GM21619 (cell line): ENCODE measurements around the gene CFAP61.
A peak's percentile ranks its signal among the peaks of the same experiment; 100 is the strongest.
"Not testable (repeated sequence)": the region's sequence is repeated elsewhere in the genome, so short reads cannot be mapped to it uniquely, and the experiment has no call there.

Source experiments
- ATAC-seq: cut with Tn5 transposase; IDR thresholded peaks from one replicate; pipeline ENCODE4 v1.9.1; 2021; ENCODE audit not compliant: unreplicated experiment

CFAP61 gene

DNA sequence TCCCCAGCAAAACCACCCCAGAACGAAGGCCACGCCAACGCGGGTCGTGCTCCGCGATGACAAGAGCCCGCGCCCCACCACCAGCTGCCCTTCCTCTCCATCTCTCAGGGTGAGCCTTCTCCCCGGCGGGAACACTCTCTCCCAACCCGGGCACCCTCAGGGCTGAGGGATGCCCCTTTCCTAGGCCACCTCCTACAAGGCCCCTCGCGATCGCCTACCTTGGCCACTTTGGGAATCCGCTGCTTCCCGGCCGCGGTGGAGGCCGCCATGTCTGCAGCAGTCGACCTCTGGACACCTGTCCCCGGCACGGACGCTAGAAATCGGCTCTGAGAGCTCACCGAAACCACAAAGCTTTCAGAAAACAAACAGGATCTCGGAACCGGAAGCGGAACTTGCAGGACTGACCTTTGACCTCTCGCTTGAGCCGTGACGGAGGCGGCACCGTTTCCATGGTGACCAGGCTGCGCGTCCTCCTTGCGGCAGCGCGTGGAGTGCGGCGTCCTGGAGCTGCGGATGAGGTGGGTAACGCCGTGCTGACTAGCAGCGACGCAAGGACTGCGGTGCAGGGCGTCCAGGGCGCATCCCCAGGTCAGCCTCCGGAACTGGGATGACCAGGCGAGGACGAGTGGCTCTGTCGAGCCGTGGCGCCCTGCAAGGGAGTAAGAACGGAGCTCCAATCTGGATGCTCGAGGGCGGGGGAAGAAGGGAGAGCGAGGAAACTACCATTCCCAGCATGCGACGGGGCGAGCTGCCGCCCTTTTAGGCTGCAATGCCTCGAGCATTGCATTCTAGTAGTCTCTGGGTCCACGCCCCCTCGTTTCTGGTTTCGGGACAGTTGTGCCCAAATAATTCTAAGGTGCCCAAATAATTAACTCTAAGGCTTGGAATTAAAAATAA is at the start of gene CFAP61, which contains the start of gene CRNKL1:
CFAP61 (plus strand) TSS at position 459 of the 897 bp plus-strand sequence. CDS start 4,122 bp downstream, outside the sequence.
CRNKL1 (minus strand) TSS at position 393 of the 897 bp plus-strand sequence; CDS start at position 269, 124 bp downstream.
- ATAC-seq: peak; percentile 92

DNA sequence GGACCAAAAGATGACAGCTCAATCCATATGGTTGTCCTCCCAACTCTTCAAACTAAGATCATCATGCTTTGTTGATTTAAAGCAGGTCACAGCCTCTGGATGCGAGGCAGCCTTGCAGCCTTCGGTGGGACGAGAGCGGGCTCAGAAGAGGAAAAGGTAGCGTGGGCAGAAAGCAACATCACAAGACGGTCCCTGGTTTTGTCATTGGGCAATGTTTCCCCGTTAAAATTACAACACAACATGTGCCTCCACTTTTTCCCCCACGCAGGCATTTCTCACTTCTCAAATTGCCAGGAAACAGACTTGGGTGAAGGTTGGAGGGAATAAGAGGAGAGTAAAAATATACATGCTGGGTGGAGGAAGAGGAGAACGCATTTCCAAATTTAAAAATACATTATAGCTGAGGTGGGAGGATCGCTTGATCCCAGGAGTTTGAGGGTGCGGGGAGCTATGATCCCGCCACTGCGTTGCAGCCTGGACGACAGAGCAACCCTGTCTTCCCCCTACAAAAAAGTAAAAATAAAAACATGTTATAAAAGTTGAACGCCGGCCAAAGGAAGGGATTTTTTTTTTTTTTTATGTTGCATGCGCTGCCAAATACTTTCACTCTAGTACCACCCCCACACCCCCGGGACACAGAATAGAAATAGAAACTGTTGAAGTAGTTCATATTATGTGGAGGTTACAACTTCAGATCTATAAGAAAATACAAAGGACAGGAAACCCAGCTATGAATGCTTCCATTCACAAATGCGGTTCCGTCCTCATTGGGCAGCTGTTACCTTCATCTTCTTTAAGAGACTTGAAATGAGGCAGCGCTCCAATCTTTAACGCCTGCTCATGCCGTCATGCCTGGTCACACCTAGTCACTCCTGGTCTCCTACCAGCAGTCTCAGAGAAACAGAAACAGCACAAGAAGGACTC is 49.0 kb upstream of the CFAP61 start:
- ATAC-seq: peak; percentile 56

GRCh38 chr20:20003955-20004322 is 48.4 kb upstream of the CFAP61 start:
- ATAC-seq: not testable (repeated sequence)

- ATAC-seq: no peak
These were observed 47.0 kb upstream of the CFAP61 start for GRCh38 chr20:20005342-20005741.

DNA sequence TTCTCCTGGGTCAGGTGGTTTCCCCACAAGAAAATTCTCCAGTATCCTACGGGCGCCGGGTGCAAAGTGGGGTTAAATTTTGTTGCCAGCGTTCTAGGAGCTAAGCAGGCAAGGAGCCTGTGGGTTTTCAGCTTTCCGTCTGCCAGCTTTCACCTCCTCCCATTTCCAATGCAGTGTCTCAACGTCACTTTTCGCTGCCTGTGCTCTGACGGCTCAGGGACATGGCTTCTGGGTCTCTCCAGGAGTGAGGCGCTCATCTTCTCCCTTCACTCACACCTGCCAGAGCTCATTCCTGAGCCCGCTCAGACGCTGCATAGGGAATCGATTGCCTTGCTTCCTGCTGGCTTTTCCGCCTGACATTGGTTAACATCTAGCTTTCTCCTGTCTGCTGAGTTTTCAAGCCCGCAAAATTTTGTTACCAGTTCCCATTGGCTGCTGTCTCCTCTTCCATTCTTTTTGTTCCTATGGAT is 42.5 kb upstream of the CFAP61 start:
- ATAC-seq: no peak

- ATAC-seq: no peak
These were observed 41.5 kb upstream of the CFAP61 start for GRCh38 chr20:20010639-20011500.

- ATAC-seq: no peak
These were observed 39.8 kb upstream of the CFAP61 start for GRCh38 chr20:20012541-20012940.

DNA sequence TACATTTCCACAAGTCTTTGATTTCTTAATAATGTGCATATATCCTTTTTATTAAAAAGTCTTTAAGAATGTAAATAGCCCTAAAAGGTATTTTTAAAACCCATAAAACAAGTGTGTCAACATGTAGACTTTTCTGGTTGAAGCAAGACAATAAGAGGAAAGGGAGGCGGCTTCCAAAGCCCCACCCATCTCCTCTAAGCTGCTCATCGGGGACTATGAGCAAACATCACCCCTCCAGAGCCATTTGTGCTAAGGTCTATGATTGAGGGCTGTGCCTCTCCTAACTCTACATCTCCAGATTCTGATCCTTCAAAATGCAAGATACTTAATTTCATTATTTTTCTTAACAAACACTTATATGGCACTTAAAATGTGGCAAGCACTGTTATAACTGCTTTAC is 37.7 kb upstream of the CFAP61 start:
- ATAC-seq: no peak

GRCh38 chr20:20017001-20017843 is 35.1 kb upstream of the CFAP61 start, which contains the start of gene NAA20:
Gene NAA20, plus strand, starts transcription at chr20:20017362. Its CDS starts 35 bp downstream, at chr20:20017397.
- peak; percentile 99 for ATAC-seq

DNA sequence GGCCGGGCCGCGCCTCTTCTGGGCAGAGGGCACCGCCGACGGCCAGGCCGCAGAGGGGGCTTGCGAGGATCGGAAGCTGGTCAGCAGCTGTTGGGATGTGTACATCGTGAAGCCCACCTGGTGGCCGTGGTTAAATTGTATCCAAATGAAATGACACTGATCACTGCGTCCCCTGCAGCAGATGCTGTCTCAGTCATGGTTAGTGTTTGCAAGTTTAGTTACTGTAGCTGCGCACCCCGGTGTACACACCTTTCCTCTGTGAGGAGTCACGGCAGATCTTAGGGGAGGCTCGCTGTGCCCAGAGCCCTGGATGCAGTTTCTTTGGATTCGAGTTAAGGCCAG is 34.5 kb upstream of the CFAP61 start:
- ATAC-seq: peak; percentile 15

DNA sequence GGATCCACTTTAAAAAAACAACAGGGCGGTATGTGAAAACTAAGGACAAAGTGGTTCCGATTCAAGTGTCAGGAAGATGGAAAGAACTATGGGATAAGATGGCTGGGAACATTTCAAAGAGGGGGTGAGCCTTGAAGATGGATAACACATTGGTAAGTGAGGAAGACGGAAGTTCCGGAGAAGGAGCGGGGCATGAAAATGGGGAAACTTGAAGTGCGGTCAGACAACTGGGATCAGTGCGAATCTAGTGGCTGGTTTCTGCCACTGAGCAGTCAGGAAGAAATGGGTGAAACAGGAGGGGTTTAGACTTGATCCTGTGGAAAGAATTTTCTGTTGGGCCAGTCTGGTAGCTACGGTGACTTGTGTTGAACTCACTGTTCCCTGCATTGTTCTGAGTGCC is 34.0 kb upstream of the CFAP61 start:
- ATAC-seq: no peak

DNA sequence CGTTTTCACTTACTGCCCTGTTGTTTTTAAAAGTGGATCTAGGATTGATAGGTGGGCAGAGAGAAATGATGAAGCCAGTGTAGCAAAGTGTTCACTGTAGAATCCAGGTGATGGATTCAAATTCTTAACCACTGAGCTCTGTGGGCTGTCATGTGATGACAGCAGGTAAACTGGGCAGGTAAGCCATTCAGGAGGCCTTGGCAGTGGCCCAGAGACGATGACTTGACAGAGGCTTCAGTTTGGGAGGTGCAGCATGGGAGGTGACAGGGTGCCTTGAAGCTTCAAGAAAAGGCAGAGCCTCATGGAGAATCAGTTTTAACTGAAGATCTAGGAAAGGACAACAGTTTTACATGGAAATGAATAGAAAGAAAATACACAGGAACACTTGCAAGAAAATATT is 33.2 kb upstream of the CFAP61 start:
- no peak for ATAC-seq

DNA sequence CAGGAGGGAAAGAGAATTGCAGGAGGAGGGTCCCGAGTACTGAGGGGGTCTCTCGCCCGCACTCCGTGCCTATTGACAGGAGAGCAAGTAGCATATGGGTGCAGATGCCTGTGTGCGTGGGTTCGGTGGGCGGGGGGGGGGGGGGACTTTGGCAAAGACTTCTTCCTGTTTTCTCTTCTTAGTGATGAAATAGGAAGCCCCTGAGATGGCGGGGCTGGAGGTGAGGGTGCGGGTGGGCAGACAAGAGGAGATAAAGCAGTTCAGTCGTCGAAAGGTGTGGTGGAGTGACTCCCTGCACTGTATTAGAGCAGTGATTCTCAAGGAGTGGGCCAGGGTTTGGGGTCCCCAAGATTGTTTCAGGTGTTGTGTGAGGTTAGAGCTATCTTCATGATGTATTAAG is 31.4 kb upstream of the CFAP61 start:
- no peak for ATAC-seq

GRCh38 chr20:20021835-20022234 is 30.5 kb upstream of the CFAP61 start:
- ATAC-seq: no peak

- ATAC-seq: peak; percentile 64
These were observed 29.8 kb upstream of the CFAP61 start for GRCh38 chr20:20022498-20022897.

DNA sequence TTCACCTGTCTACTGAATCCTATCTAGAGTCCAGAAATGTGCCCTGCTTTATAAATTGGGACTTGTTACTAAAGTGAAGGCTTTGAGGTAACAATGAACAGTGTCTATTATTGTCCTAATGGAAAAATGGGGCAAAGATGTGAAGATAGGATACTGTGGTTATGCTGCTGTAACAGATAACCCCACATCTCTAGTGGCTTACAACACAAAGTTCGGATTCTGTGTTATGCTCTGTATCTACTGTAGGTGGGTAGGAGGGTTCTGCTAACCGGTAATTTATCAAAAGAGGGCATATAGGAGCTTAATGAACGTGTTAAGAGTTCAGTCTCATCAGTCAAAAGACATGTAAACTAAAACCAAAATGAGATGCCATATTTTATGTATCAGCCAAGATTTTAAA is 28.9 kb upstream of the CFAP61 start:
- no peak for ATAC-seq

DNA sequence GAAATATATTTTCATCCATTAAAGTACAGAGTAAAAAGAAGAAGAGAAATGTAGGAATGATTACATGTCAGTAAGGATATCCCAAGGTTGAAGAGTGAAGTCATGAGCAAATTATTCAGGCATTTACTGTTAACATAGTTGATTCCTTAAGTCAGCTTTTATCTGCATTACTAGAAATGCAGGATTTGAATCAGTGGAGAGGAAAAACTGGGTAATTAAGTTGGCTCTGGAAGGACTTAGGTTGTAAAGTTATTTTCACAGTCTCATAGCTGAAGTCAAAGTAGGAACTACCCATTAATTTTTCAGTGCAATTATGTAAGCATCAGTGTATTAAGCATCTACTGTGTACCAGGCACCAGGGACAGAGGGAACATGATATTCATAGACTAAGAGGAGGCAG is 27.4 kb upstream of the CFAP61 start:
- no peak for ATAC-seq

- ATAC-seq: no peak
These were observed 25.0 kb upstream of the CFAP61 start for GRCh38 chr20:20027284-20027683.

DNA sequence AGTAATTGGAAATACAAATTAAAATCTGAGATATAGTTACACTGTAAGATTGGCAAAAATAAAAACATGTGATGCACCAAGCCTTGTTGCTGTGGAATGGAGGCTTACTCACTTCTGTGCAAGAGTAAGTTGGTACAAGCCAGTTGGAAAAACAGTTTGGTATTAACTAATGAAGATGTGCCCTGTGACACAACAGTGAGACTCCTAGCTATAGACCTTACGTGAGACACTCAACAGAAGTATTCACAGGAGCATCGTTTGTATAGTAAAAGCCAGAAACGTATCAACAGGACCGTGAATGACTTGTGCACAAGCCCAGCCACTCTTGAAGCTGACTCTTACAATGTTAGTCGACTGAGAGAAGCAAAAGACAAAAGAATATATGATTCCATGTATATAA is 20.5 kb upstream of the CFAP61 start:
- no peak for ATAC-seq

GRCh38 chr20:20034486-20034885 is 17.8 kb upstream of the CFAP61 start:
- no peak for ATAC-seq
